A673 (cell line): ENCODE data around the gene PFKP. TPM values are rescaled to one million over a fixed set of nuclear protein-coding genes. Genes with fewer than 3 reads are reported as not detected.

ENCODE experiments used
- BruUV-seq: library from RNA; stranded (reverse); fragments of 400-500 nt; replicated peaks from 2 replicates; lab custom pipeline; 2021; lab: Mats Ljungman, UMichigan
- CTCF ChIA-PET: fragments of 300-600 bp; sonication (Branson Sonifier 250); formaldehyde crosslinking; loops from one replicate; lab custom pipeline; 2022; ENCODE audit warnings: antibody characterized with exemption; lab: Charles Lee
- POLR2A ChIA-PET: fragments of 300-600 bp; sonication (Branson Sonifier 250); formaldehyde crosslinking; loops from one replicate; lab custom pipeline; 2022; ENCODE audit warnings: antibody characterized with exemption; ENCODE audit not compliant: low non-redundant PET; lab: Charles Lee
- DNase-seq: peaks from one replicate; pipeline ENCODE4 v3.0.0-alpha.2; 2015; ENCODE audit warnings: low spot score
- H3K27ac ChIP-seq: fragments of 200-600 bp; sonication (generic); 2 replicates; pipeline ENCODE4 v1.5.1; 2016; ENCODE audit warnings: mixed run types, low read depth, mild to moderate bottlenecking, mixed read lengths, antibody characterized with exemption, low read length; ENCODE audit not compliant: poor library complexity, severe bottlenecking
- H3K27me3 ChIP-seq: fragments of 200-600 bp; sonication (generic); replicated peaks from 2 replicates; pipeline ENCODE4 v1.6.1; 2017; ENCODE audit warnings: mixed run types, low read depth, mild to moderate bottlenecking, mixed read lengths, antibody characterized with exemption, low read length; ENCODE audit not compliant: insufficient read depth, poor library complexity
- H3K36me3 ChIP-seq: fragments of 200-600 bp; sonication (generic); 2 replicates; pipeline ENCODE4 v1.6.1; 2016; ENCODE audit warnings: mixed run types, mild to moderate bottlenecking, mixed read lengths, antibody characterized with exemption, low read length; ENCODE audit not compliant: insufficient read depth, poor library complexity, severe bottlenecking
- H3K4me1 ChIP-seq: fragments of 200-600 bp; sonication (generic); 2 replicates; pipeline ENCODE4 v1.6.1; 2017; ENCODE audit warnings: mixed run types, mild to moderate bottlenecking, mixed read lengths, antibody characterized with exemption, low read length; ENCODE audit not compliant: insufficient read depth, poor library complexity, severe bottlenecking
- H3K4me3 ChIP-seq: fragments of 200-600 bp; sonication (generic); 2 replicates; pipeline ENCODE4 v1.5.1; 2016; ENCODE audit warnings: low read depth, mixed run types, mild to moderate bottlenecking, mixed read lengths, low read length; ENCODE audit not compliant: poor library complexity, severe bottlenecking
- H3K9me3 ChIP-seq: fragments of 200-600 bp; sonication (generic); 2 replicates; pipeline ENCODE4 v1.6.1; 2016; ENCODE audit warnings: mixed run types, low read depth, mild to moderate bottlenecking, mixed read lengths, antibody characterized with exemption, low read length; ENCODE audit not compliant: poor library complexity, severe bottlenecking
- EZH2 ChIP-seq: fragments of 200-600 bp; sonication (generic); IDR thresholded peaks from 2 replicates; pipeline ENCODE4 v1.6.1; 2017; ENCODE audit warnings: borderline replicate concordance, low read depth, mild to moderate bottlenecking, mixed read lengths, antibody characterized with exemption, low read length; ENCODE audit not compliant: poor library complexity, severe bottlenecking
- intact Hi-C: fragments of 100-400 bp; cut with micrococcal nuclease; formaldehyde crosslinking; loops from one replicate; pipeline ENCODE4 v1.10.0; 2022; ENCODE audit not compliant: unreplicated experiment
- total RNA-seq: library from RNA; stranded (reverse); gene quantifications from 2 replicates; pipeline ENCODE4 v1.2.3, GENCODE V29; 2021
- TF ChIP-seq, protein P1 (sequence below): fragments of 300-800, 200-600 bp; sonication (generic); conservative IDR thresholded peaks from 2 replicates; pipeline ENCODE4 v1.5.1; 2017; ENCODE audit warnings: low read depth, mild to moderate bottlenecking, antibody characterized with exemption, low read length, moderate library complexity, mixed read lengths

The PFKP gene
- total RNA-seq, 1 experiment from 2014 or later, result 232 TPM

DNA sequence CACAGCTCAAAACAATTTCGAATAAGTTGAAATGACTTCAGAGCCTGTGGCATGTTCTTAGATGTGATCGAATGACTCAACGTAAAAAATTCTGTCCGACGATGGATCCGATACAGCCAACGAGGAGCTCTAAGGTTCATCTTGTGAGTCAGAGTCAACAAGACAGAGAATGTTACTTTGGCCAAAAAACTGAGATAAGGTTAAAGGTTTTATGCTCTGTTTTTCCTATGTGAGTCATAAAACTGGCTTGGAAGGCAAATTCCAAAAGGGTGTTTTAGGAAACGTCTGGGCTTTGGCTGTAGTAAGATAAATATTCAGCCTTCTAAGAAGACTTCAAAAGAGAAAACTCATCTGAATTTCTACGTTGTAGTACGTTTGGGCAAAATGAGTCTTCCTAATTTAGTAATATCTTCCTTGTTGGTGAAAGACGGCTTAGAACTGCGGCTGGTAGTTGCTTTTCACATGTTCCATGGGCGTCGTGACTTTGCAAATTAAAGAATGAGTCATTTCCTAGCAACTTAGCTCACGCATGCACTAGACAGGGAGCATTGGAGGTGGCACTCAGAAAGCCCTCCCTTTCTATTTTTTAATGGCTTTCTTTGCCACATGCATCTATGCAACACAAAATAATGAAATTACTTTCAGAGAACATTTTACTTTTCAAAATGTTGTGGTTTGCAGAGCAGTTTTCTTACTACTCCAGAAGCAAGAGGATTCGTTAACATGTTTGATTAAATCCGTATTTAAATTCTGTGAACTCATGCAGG is 28.2 kb downstream of the PFKP start:
- TF ChIP-seq, protein P1, sequence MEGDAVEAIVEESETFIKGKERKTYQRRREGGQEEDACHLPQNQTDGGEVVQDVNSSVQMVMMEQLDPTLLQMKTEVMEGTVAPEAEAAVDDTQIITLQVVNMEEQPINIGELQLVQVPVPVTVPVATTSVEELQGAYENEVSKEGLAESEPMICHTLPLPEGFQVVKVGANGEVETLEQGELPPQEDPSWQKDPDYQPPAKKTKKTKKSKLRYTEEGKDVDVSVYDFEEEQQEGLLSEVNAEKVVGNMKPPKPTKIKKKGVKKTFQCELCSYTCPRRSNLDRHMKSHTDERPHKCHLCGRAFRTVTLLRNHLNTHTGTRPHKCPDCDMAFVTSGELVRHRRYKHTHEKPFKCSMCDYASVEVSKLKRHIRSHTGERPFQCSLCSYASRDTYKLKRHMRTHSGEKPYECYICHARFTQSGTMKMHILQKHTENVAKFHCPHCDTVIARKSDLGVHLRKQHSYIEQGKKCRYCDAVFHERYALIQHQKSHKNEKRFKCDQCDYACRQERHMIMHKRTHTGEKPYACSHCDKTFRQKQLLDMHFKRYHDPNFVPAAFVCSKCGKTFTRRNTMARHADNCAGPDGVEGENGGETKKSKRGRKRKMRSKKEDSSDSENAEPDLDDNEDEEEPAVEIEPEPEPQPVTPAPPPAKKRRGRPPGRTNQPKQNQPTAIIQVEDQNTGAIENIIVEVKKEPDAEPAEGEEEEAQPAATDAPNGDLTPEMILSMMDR, result no peak
- TF ChIP-seq EZH2, result no peak
- Histone ChIP-seq H3K4me1 (peaks cover 37% of the 10 kb centered on the region), H3K27me3 (no peaks in the 10 kb centered on the region), H3K36me3 (peaks cover 10% of the 10 kb centered on the region), H3K4me3 (no peak overlapping the region), H3K27ac (peak overlapping the region; percentile 97), H3K9me3 (no peaks in the 10 kb centered on the region)
- peak; percentile 92 for DNase-seq
- POLR2A ChIA-PET, result interaction anchor here (0.6 kb wide), 3 partner anchors 26 to 58 kb away, joined by 3 to 4 read pairs (median 3); no protein-coding TSS in a partner anchor
- CTCF ChIA-PET, result no interaction called here
- intact Hi-C loops, result no loop called here
- BruUV-seq, result TSS peak; percentile 97

DNA sequence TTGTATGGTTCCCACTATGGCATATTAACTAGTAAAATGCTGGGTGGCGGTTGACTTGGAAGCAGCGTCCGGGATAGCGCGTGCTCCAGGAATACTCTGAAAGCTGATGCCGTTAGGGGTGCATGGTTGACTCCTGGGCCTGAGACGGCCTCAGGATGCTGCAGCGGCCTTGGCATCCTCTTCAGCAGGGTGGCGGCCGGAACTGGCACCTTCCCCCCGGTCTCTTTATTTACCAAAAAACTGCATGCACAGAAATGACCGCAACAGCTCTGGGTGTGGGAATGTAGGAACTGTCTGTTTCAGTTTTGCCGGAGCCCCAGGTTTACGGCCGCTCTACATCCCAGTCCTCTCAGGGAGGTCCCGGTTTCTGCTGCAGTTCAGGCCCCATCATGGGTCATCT is 28.8 kb downstream of the PFKP start:
- CTCF ChIA-PET, result no interaction called here
- Histone ChIP-seq H3K36me3 (peaks cover 16% of the 10 kb centered on the region), H3K9me3 (no peaks in the 10 kb centered on the region), H3K27ac (peak overlapping the region; percentile 97), H3K27me3 (no peaks in the 10 kb centered on the region), H3K4me3 (no peak overlapping the region), H3K4me1 (peaks cover 37% of the 10 kb centered on the region)
- TF ChIP-seq EZH2, result no peak
- TF ChIP-seq, protein P1, result no peak
- POLR2A ChIA-PET, result interaction anchor here (0.6 kb wide), 3 partner anchors 27 to 138 kb away, joined by 3 to 4 read pairs (median 3); no protein-coding TSS in a partner anchor
- DNase-seq, result no peak
- BruUV-seq, result TSS peak; percentile 8
- intact Hi-C loops, result no loop called here

- Histone ChIP-seq H3K4me1 (peaks cover 37% of the 10 kb centered on the region), H3K9me3 (no peaks in the 10 kb centered on the region), H3K36me3 (peaks cover 22% of the 10 kb centered on the region), H3K4me3 (no peak overlapping the region), H3K27ac (peak overlapping the region; percentile 46), H3K27me3 (no peaks in the 10 kb centered on the region)
- no TSS peak for BruUV-seq
- TF ChIP-seq, protein P1, result no peak
- TF ChIP-seq EZH2, result no peak
- ChIA-PET CTCF (no interaction called here), POLR2A (no interaction called here)
- no peak for DNase-seq
- intact Hi-C loops, result no loop called here
Measured at GRCh38 chr10:3097160-3097559, 29.8 kb downstream of the PFKP start.
